HG03439 (cell line): ENCODE results near the gene WDR35.
A peak's percentile ranks its signal among the peaks of the same experiment; 100 is the strongest.

ENCODE experiments used
- ATAC-seq: cut with Tn5 transposase; IDR thresholded peaks from one replicate; pipeline ENCODE4 v1.9.1; 2021; ENCODE audit warnings: mild to moderate bottlenecking, moderate library complexity; ENCODE audit not compliant: unreplicated experiment

Gene WDR35

GRCh38 chr2:20011276-20012031, 21.5 kb upstream of the WDR35 start:
- no peak for ATAC-seq

- no peak for ATAC-seq
Measured at GRCh38 chr2:20008703-20009102, 18.8 kb upstream of the WDR35 start.

GRCh38 chr2:20005891-20006470, 16.1 kb upstream of the WDR35 start:
- no peak for ATAC-seq

GRCh38 chr2:20005067-20005627, 15.2 kb upstream of the WDR35 start:
- ATAC-seq, result no peak

GRCh38 chr2:20001361-20001863, 11.5 kb upstream of the WDR35 start:
- no peak for ATAC-seq

- ATAC-seq, result no peak
Measured at GRCh38 chr2:19993731-19994130, 3.8 kb upstream of the WDR35 start.

GRCh38 chr2:19991895-19992294, 2.0 kb upstream of the WDR35 start:
- ATAC-seq, result no peak

- ATAC-seq, result no peak
Measured at GRCh38 chr2:19990416-19990728, 467 bp upstream of the WDR35 start.

GRCh38 chr2:19989342-19989666, 601 bp downstream of the WDR35 start:
- ATAC-seq, result no peak

- no peak for ATAC-seq
Measured at GRCh38 chr2:19988600-19988999, 1.3 kb downstream of the WDR35 start.

GRCh38 chr2:19987936-19988335, 2.0 kb downstream of the WDR35 start:
- peak; percentile 67 for ATAC-seq

- no peak for ATAC-seq
Measured at GRCh38 chr2:19982268-19982667, 7.6 kb downstream of the WDR35 start.

- ATAC-seq, result no peak
Measured at GRCh38 chr2:19979932-19980331, 10.0 kb downstream of the WDR35 start.

GRCh38 chr2:19973466-19973865, 16.4 kb downstream of the WDR35 start:
- ATAC-seq, result no peak

- ATAC-seq, result no peak
Measured at GRCh38 chr2:19971691-19972090, 18.2 kb downstream of the WDR35 start.

- no peak for ATAC-seq
Measured at GRCh38 chr2:19963386-19963785, 26.5 kb downstream of the WDR35 start.

- peak; percentile 89 for ATAC-seq
Measured at GRCh38 chr2:19955544-19956422, 34.1 kb downstream of the WDR35 start.

GRCh38 chr2:19949071-19949470, 40.8 kb downstream of the WDR35 start:
- ATAC-seq, result no peak

GRCh38 chr2:19947184-19947940, 42.5 kb downstream of the WDR35 start:
- ATAC-seq, result no peak

GRCh38 chr2:19944205-19944845, 45.6 kb downstream of the WDR35 start:
- ATAC-seq, result no peak
